AG04450 (cell line): ENCODE results near the gene PACRGL. TPM values are rescaled to one million over a fixed set of nuclear protein-coding genes. Genes with fewer than 3 reads are reported as not detected.
A peak's percentile ranks its signal among the peaks of the same experiment; 100 is the strongest.
"Not testable (repeated sequence)": the region's sequence is repeated elsewhere in the genome, so short reads cannot be mapped to it uniquely, and the experiment has no call there.

Source experiments
- CTCF ChIA-PET: fragments of 300-600, 350-600 bp; formaldehyde crosslinking; extraction: SDS; loops from one replicate; lab custom pipeline; 2022; ENCODE audit warnings: antibody characterized with exemption, inconsistent platforms; lab: Charles Lee
- POLR2A ChIA-PET: fragments of 350-600 bp; formaldehyde crosslinking; extraction: SDS; loops from one replicate; lab custom pipeline; 2021; ENCODE audit warnings: antibody characterized with exemption, inconsistent platforms; lab: Yijun Ruan, JAX
- DNase-seq: peaks from one replicate; pipeline ENCODE4 v3.0.0-alpha.2; 2011; ENCODE audit warnings: low read depth, low spot score
- H3K27ac ChIP-seq: one replicate; pipeline ENCODE4 v1.5.1; 2012; ENCODE audit warnings: low read depth, low read length, control low read depth
- H3K27me3 ChIP-seq: one replicate; pipeline ENCODE4 v1.6.0; 2012; ENCODE audit warnings: low read length; ENCODE audit not compliant: control insufficient read depth, insufficient read depth
- H3K4me3 ChIP-seq: 2 replicates; pipeline ENCODE4 v1.5.1; 2011; ENCODE audit warnings: mild to moderate bottlenecking, low read depth, low read length, control low read depth
- H3K9me3 ChIP-seq: 2 replicates; pipeline ENCODE4 v1.5.1; 2012; ENCODE audit warnings: low read length; ENCODE audit not compliant: control insufficient read depth, insufficient read depth
- CTCF ChIP-seq: IDR thresholded peaks from 2 replicates; pipeline ENCODE4 v1.5.1; 2011; ENCODE audit warnings: low read depth, low read length, control low read depth, inconsistent platforms
- polyA plus RNA-seq: library from polyadenylated mRNA; depleted of rRNA; stranded (reverse); fragments of >200 nt; gene quantifications from 2 replicates; pipeline ENCODE4 v1.2.3, GENCODE V29; 2011

Gene PACRGL
- polyA plus RNA-seq, 1 experiment, result 15.2 TPM

- POLR2A ChIA-PET, result interaction anchor here (0.6 kb wide), 1 partner anchor 9 kb away, joined by 3 read pairs; no protein-coding TSS in a partner anchor
- no peak for TF ChIP-seq CTCF
- Histone ChIP-seq H3K27me3 (no peaks in the 10 kb centered on the region), H3K4me3 (no peak overlapping the region), H3K9me3 (no peaks in the 10 kb centered on the region), H3K27ac (no peak overlapping the region)
- DNase-seq, result no peak
- CTCF ChIA-PET, result interaction anchor here (3.3 kb wide), 1 partner anchor 9 kb away, joined by 15 read pairs; no protein-coding TSS in a partner anchor
These were observed 64.2 kb downstream of the PACRGL start for GRCh38 chr4:20764366-20764992.

- Histone ChIP-seq H3K9me3 (no peaks in the 10 kb centered on the region), H3K27me3 (no peaks in the 10 kb centered on the region), H3K27ac (no peak overlapping the region), H3K4me3 (no peak overlapping the region)
- DNase-seq, result peak; percentile 34
- ChIA-PET CTCF (interaction anchor here (0.6 to 5.0 kb wide), 45 partner anchors 8 to 1753 kb away, joined by 3 to 93 read pairs (median 4); partner anchors contain the start of gene PACRGL), POLR2A (interaction anchor here (0.6 kb wide), 1 partner anchor 9 kb away, joined by 3 read pairs; no protein-coding TSS in a partner anchor)
- peak; percentile 80 for TF ChIP-seq CTCF
These were observed 73.1 kb downstream of the PACRGL start for GRCh38 chr4:20773144-20773997.

- TF ChIP-seq CTCF, result no peak
- CTCF ChIA-PET, result no interaction called here
These were observed 78.6 kb downstream of the PACRGL start for GRCh38 chr4:20778896-20779295.

GRCh38 chr4:20783134-20783533 is 82.9 kb downstream of the PACRGL start:
- H3K4me3 ChIP-seq, H3K27ac ChIP-seq, H3K27me3 ChIP-seq, H3K9me3 ChIP-seq, POLR2A ChIA-PET, DNase-seq: not testable (repeated sequence)
- CTCF ChIA-PET, result interaction anchor here (1.6 kb wide), 1 partner anchor 10 kb away, joined by 16 read pairs; no protein-coding TSS in a partner anchor

More at GRCh38 chr4:20778896-20779295, 78.6 kb downstream of the PACRGL start:
- DNase-seq, result no peak
- H3K27me3 ChIP-seq, result no peaks in the 10 kb centered on the region
- no peak overlapping the region for H3K4me3 ChIP-seq
- POLR2A ChIA-PET, result no interaction called here
- no peaks in the 10 kb centered on the region for H3K9me3 ChIP-seq
- H3K27ac ChIP-seq, result no peak overlapping the region

GRCh38 chr4:20787940-20788665 is 87.8 kb downstream of the PACRGL start:
- Histone ChIP-seq H3K9me3 (no peaks in the 10 kb centered on the region), H3K27ac (no peak overlapping the region), H3K27me3 (no peaks in the 10 kb centered on the region), H3K4me3 (no peak overlapping the region)
- no peak for DNase-seq
- ChIA-PET CTCF (interaction anchor here (1.0 kb wide), 1 partner anchor 15 kb away, joined by 3 read pairs; no protein-coding TSS in a partner anchor), POLR2A (no interaction called here)
- no peak for TF ChIP-seq CTCF
